Omental fat pad (tissue), 4 donors: ENCODE results near the gene WDFY1. TPM values are rescaled to one million over a fixed set of nuclear protein-coding genes. Genes with fewer than 3 reads are reported as not detected.

Experiments
- ATAC-seq: fragments of 150-250 bp; one replicate; pipeline ENCODE4 v1.9.1; 2016; ENCODE audit warnings: mild to moderate bottlenecking, moderate library complexity; ENCODE audit not compliant: low FRiP score
- DNase-seq: peaks from one replicate; pipeline ENCODE4 v3.0.0-alpha.2; 2019; ENCODE audit warnings: low spot score
- total RNA-seq, 4 donors: library from RNA; depleted of rRNA; stranded (reverse); fragments of >200 nt; gene quantifications; one replicate each; pipeline ENCODE4 v1.1.0, GENCODE V29; 2016
- TF ChIP-seq, protein P1 (sequence below), 3 donors: fragments of 450-650 bp; IDR thresholded peaks; one replicate each; pipeline ENCODE4 v1.5.1; 2016 to 2017; ENCODE audit warnings: antibody characterized with exemption in 3 of 3, mild to moderate bottlenecking in 3 of 3, moderate library complexity in 2 of 3

WDFY1 gene, protein sequence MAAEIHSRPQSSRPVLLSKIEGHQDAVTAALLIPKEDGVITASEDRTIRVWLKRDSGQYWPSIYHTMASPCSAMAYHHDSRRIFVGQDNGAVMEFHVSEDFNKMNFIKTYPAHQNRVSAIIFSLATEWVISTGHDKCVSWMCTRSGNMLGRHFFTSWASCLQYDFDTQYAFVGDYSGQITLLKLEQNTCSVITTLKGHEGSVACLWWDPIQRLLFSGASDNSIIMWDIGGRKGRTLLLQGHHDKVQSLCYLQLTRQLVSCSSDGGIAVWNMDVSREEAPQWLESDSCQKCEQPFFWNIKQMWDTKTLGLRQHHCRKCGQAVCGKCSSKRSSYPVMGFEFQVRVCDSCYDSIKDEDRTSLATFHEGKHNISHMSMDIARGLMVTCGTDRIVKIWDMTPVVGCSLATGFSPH
- 10 to 100 TPM; 44.7 to 85.6 (median 54.2) TPM for total RNA-seq

DNA sequence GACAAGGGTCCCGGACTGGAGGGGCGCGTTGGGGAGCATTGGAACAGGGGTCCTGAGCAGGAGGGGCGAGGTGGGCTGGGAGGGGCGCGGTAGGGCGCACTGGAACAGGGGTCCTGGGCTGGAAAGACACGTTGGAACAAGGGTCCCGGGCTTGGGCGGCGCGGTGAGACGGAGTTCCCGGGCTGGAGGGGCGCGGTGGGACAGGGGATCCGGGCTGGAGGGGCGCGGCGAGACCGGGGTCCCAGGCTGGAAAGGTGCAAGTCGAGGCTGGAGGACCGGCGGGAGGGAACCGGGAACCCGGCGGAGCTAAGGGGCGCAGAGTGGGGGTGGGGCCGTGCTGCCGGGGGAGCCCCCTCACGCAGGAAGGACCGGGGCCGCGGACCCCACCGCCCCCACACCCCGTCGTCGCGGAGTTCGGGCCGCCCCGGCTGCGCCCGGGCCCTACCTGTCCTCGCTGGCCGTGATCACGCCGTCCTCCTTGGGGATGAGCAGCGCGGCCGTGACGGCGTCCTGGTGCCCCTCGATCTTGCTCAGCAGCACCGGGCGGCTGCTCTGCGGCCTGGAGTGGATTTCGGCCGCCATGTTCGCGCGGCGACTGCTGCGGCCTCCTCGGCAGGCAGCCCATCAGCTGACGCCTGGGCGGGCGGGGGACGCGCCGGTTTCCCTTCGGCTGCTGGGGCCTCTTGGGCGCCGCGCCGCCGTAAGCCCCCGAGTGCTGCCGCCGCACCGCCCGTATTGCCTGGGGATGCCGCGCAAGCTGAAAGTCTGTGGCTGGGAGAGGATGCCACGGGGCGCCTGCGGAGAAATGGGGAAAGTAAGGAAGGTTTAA is at the start of gene WDFY1:
WDFY1 (minus strand) TSS at position 633 of the 829 bp plus-strand sequence; CDS start at position 582, 51 bp downstream.
- TF ChIP-seq, protein P1, sequence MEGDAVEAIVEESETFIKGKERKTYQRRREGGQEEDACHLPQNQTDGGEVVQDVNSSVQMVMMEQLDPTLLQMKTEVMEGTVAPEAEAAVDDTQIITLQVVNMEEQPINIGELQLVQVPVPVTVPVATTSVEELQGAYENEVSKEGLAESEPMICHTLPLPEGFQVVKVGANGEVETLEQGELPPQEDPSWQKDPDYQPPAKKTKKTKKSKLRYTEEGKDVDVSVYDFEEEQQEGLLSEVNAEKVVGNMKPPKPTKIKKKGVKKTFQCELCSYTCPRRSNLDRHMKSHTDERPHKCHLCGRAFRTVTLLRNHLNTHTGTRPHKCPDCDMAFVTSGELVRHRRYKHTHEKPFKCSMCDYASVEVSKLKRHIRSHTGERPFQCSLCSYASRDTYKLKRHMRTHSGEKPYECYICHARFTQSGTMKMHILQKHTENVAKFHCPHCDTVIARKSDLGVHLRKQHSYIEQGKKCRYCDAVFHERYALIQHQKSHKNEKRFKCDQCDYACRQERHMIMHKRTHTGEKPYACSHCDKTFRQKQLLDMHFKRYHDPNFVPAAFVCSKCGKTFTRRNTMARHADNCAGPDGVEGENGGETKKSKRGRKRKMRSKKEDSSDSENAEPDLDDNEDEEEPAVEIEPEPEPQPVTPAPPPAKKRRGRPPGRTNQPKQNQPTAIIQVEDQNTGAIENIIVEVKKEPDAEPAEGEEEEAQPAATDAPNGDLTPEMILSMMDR (IDR thresholded peaks at IDR 0.05), result no peak
- peak; percentile 51 for ATAC-seq

DNA sequence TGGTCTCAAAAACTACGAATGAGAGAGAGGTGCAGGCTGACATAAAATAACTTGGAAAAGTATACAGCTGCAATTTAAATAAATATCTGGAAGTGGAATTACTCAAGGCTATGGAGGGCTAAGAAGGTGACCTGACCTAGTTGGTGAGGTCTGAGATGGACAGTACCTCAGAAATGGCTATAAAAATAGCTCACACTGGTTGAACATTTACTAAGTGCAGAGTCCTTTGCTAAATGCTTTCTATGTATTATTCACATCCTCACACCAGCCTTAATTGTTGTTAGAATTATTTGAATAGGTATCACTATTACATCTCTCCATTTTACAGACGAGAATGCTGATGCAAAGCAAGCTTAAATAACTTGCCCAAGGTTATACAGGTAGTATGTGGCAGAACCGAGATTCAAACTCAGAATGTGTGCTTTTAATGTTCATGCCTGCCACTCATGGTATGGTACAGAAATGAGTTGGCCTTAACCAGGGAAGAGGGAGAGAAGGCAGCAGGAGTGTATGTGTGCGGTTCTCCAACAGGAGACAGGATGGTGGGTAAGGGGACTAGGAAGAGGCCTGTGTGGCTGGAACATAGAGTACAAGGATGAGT is 49.5 kb upstream of the WDFY1 start:
- TF ChIP-seq, protein P1 (IDR thresholded peaks at IDR 0.05), result no peak
- ATAC-seq (no peak), DNase-seq (no peak)

More for the DNA sequence above, at the start of gene WDFY1:
- DNase-seq, result peak; percentile 40

- TF ChIP-seq, protein P1 (IDR thresholded peaks at IDR 0.05), result peak in 1 of 3 donors; percentile 51
- DNase-seq (peak; percentile 47), ATAC-seq (peak; percentile 79)
Observed at GRCh38 chr2:223993634-223994232, 48.6 kb upstream of the WDFY1 start.

DNA sequence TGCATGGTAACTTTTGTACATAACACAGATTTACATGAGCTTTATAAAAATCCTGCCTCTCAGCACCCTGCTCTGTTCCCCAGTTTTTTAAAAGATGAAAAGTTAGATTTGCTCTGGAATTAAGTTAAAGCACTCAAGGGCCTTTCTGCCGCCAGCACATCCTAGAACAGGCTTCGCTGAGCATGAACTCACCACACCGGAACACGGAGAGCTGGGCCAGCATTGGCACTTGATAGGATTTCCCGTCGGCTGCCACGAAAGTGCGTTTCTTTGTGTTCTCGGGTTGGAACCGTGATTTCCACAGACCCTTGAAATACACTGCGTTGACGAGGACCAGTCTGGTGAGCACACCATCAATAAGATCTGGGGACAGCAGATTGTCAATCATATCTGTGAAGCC is 46.5 kb upstream of the WDFY1 start:
- TF ChIP-seq, protein P1 (IDR thresholded peaks at IDR 0.05), result no peak
- DNase-seq (no peak), ATAC-seq (no peak)

DNA sequence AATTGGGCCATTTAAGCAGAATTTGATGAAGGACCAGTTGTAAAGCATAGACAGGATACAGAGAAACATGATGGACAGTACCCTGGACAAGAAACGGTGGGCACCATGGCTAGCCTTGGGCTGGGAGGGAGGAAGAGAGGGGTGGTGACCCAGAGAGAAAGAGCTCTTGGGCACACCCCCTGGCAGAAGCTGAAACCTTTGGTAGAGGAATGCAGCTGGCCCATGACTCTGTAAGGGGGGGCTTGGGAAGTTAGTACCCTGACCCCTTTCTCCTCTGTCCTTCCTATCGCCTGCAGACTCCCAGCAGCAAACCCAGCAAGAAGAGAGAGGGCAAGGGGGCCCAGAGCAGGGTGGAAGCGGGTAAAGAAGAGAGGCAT is 44.7 kb upstream of the WDFY1 start:
- ATAC-seq (no peak), DNase-seq (no peak)
- TF ChIP-seq, protein P1 (IDR thresholded peaks at IDR 0.05), result no peak

DNA sequence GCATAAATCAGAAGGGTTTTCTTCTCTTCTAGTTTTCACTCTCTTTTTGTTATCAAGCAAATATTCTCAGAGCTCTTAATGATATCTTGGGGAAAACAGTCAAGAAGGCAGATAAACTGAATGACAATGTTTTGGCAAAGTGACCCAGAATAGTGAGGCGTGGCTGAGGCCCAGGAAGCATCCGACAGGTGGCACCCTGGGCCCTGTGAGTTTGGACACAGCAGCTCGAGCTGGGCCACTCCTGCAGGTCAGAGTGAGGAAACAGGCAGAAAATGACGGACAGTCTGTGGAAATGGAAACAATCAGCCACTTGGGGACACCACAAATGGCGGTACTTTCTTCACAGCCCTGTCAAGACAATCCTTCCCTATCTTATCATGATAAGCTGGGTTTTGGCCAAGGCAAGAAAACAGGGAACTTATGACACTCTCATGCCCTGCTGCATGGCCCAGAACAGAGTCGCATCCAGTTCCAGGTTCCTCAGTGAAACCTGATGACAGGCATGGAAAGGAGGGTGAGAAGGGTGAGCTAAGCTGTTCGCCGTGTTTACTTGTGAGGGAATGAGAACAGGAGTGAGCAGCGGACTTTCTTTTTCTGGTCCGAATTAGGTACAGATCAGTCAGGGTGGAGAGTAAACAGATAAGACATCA is 44.2 kb upstream of the WDFY1 start:
- no peak for DNase-seq
- TF ChIP-seq, protein P1 (IDR thresholded peaks at IDR 0.05), result no peak
- no peak for ATAC-seq
